ENCODE data around the gene TMEM9. TPM values are rescaled to one million over a fixed set of nuclear protein-coding genes. Genes with fewer than 3 reads are reported as not detected.
A peak's percentile ranks its signal among the peaks of the same experiment; 100 is the strongest.

Gene TMEM9
- total RNA-seq, 2 experiments from 2014 or later = 28.5 to 35.9 TPM

- Histone ChIP-seq H3K4me1 (ENCODE audit: insufficient read depth, low read length, poor library complexity, severe bottlenecking) (no peaks in the 10 kb centered on the region), H3K9me3 (ENCODE audit: low read length) (no peaks in the 10 kb centered on the region), H2AFZ (ENCODE audit: low read length) (no peak overlapping the region), H3K36me3 (ENCODE audit: insufficient read depth, low read length) (no peaks in the 10 kb centered on the region), H3K9me2 (ENCODE audit: insufficient read depth, low read length) (no peaks in the 10 kb centered on the region), H3K79me2 (ENCODE audit: insufficient read depth, low read depth, low read length) (no peaks in the 10 kb centered on the region), H3K4me2 (ENCODE audit: low read length) (no peak overlapping the region), H3K27ac (ENCODE audit: low read depth, low read length, poor library complexity, severe bottlenecking) (no peak overlapping the region), H3K4me3 (ENCODE audit: low read depth, low read length, poor library complexity, severe bottlenecking) (no peak overlapping the region), H4K20me1 (ENCODE audit: insufficient read depth, low read length) (no peaks in the 10 kb centered on the region)
- ChIA-PET POLR2A (no interaction called here), CTCF (ENCODE audit: unreplicated experiment) (interaction anchor here (0.5 kb wide), 1 partner anchor 17 kb away, joined by 3 read pairs; no protein-coding TSS in a partner anchor)
- peak; percentile 24 for DNase-seq (ENCODE audit: low spot score)
- intact Hi-C loops (cut with micrococcal nuclease; ENCODE audit: unreplicated experiment) = no loop called here
- TF ChIP-seq EZH2phosphoT487 (IDR thresholded peaks at IDR 0.05; ENCODE audit: borderline replicate concordance, low read depth, low read length) (no peak), CTCF (conservative IDR thresholded peaks at IDR 0.05; ENCODE audit: low read length) (peak; percentile 54)
- no TSS peak for BruUV-seq (replicated peaks)
These were observed 30.2 kb upstream of the TMEM9 start for GRCh38 chr1:201184307-201185122.

GRCh38 chr1:201183753-201184152 is 29.5 kb upstream of the TMEM9 start:
- no peak overlapping the region for H2AFZ ChIP-seq (ENCODE audit: low read length)
- no peak for DNase-seq (ENCODE audit: low spot score)
- no peak overlapping the region for H3K4me3 ChIP-seq (ENCODE audit: low read depth, low read length, poor library complexity, severe bottlenecking)
- no peaks in the 10 kb centered on the region for H4K20me1 ChIP-seq (ENCODE audit: insufficient read depth, low read length)
- no peak overlapping the region for H3K4me2 ChIP-seq (ENCODE audit: low read length)
- no peak overlapping the region for H3K27ac ChIP-seq (ENCODE audit: low read depth, low read length, poor library complexity, severe bottlenecking)
- TF ChIP-seq EZH2phosphoT487 (IDR thresholded peaks at IDR 0.05; ENCODE audit: borderline replicate concordance, low read depth, low read length) (no peak), CTCF (conservative IDR thresholded peaks at IDR 0.05; ENCODE audit: low read length) (no peak)
- no peaks in the 10 kb centered on the region for H3K9me3 ChIP-seq (ENCODE audit: low read length)
- H3K4me1 ChIP-seq (ENCODE audit: insufficient read depth, low read length, poor library complexity, severe bottlenecking) = no peaks in the 10 kb centered on the region
- no peaks in the 10 kb centered on the region for H3K9me2 ChIP-seq (ENCODE audit: insufficient read depth, low read length)
- H3K79me2 ChIP-seq (ENCODE audit: insufficient read depth, low read depth, low read length) = no peaks in the 10 kb centered on the region
- intact Hi-C loops (cut with micrococcal nuclease; ENCODE audit: unreplicated experiment) = no loop called here
- ChIA-PET CTCF (ENCODE audit: unreplicated experiment) (no interaction called here), POLR2A (no interaction called here)
- H3K36me3 ChIP-seq (ENCODE audit: insufficient read depth, low read length) = no peaks in the 10 kb centered on the region
- BruUV-seq (replicated peaks) = no TSS peak

DNA sequence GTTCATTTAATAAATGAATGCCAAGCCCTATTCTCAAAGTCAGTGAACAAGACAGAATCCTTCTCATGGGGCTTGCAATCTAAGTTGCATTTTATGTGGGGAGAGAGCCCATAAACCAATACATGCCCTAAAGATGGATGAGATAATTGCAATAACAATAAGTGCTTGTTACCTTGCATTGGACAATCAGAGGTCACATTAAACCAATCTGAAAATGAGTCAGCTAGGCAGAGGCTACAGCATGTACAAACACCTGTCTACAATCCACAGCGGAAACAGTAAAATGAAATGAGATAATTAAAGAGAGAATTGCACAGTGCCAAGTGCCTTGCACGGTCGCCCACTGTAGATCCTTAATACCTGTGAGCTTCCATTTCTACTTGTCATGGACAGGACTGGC is 28.9 kb upstream of the TMEM9 start:
- Histone ChIP-seq H3K4me1 (ENCODE audit: insufficient read depth, low read length, poor library complexity, severe bottlenecking) (no peaks in the 10 kb centered on the region), H3K9me3 (ENCODE audit: low read length) (no peaks in the 10 kb centered on the region), H4K20me1 (ENCODE audit: insufficient read depth, low read length) (no peaks in the 10 kb centered on the region), H3K9me2 (ENCODE audit: insufficient read depth, low read length) (no peaks in the 10 kb centered on the region), H2AFZ (ENCODE audit: low read length) (no peak overlapping the region), H3K27ac (ENCODE audit: low read depth, low read length, poor library complexity, severe bottlenecking) (no peak overlapping the region), H3K4me3 (ENCODE audit: low read depth, low read length, poor library complexity, severe bottlenecking) (no peak overlapping the region), H3K79me2 (ENCODE audit: insufficient read depth, low read depth, low read length) (no peaks in the 10 kb centered on the region), H3K4me2 (ENCODE audit: low read length) (no peak overlapping the region), H3K36me3 (ENCODE audit: insufficient read depth, low read length) (no peaks in the 10 kb centered on the region)
- intact Hi-C loops (cut with micrococcal nuclease; ENCODE audit: unreplicated experiment) = no loop called here
- no TSS peak for BruUV-seq (replicated peaks)
- POLR2A ChIA-PET = no interaction called here
- TF ChIP-seq CTCF (conservative IDR thresholded peaks at IDR 0.05; ENCODE audit: low read length) (no peak), EZH2phosphoT487 (IDR thresholded peaks at IDR 0.05; ENCODE audit: borderline replicate concordance, low read depth, low read length) (no peak)
- DNase-seq (ENCODE audit: low spot score) = no peak
- CTCF ChIA-PET (ENCODE audit: unreplicated experiment) = no interaction called here

Measured in OCI-LY7 (cell line).